Tibial nerve (tissue), 4 donors: ENCODE results near the gene SAP30L.

Source experiments
- CTCF ChIP-seq, 5 experiments: fragments of 200-600 bp in 3 of 5; fragments of 450-650 bp in 2 of 5; sonication (generic) in 3 of 5; IDR thresholded peaks; one replicate each; pipeline ENCODE4 v1.5.1; 2016 to 2019; ENCODE audit warnings: antibody characterized with exemption in 5 of 5, mild to moderate bottlenecking in 3 of 5, moderate library complexity in 2 of 5
- EP300 ChIP-seq, 2 donors: sonication (generic); formaldehyde crosslinking; IDR thresholded peaks; one replicate each; pipeline ENCODE4 v1.6.1; 2017; ENCODE audit warnings: antibody characterized with exemption in 2 of 2, mild to moderate bottlenecking in 1 of 2
- POLR2A ChIP-seq, 2 donors: fragments of 450-650 bp; IDR thresholded peaks; one replicate each; pipeline ENCODE4 v1.6.1; 2017; ENCODE audit warnings: antibody characterized with exemption in 2 of 2, mild to moderate bottlenecking in 2 of 2, moderate library complexity in 2 of 2

GRCh38 chr5:154484393-154485095 lies 38.7 kb downstream of the SAP30L start:
- no peak for TF ChIP-seq CTCF (IDR thresholded peaks at IDR 0.05)
- TF ChIP-seq POLR2A (IDR thresholded peaks at IDR 0.05), result no peak
- no peak for TF ChIP-seq EP300 (IDR thresholded peaks at IDR 0.05)
